SK-N-SH (cell line): ENCODE data around the gene CIROP. TPM values are rescaled to one million over a fixed set of nuclear protein-coding genes. Genes with fewer than 3 reads are reported as not detected.

Experiments used
- CTCF ChIA-PET: fragments of 300-600, 350-600 bp; formaldehyde crosslinking; extraction: SDS; loops from one replicate; lab custom pipeline; 2021; lab: Yijun Ruan, JAX
- POLR2A ChIA-PET: fragments of 350-600 bp; sonication (Branson Sonifier 250); formaldehyde crosslinking; extraction: SDS; loops from one replicate; lab custom pipeline; 2020; ENCODE audit warnings: antibody characterized with exemption, inconsistent platforms; lab: Yijun Ruan, JAX
- DNase-seq: peaks from one replicate; pipeline ENCODE4 v3.0.0; 2012
- H2AFZ ChIP-seq: fragments of 200-600 bp; sonication (generic); 2 replicates; pipeline ENCODE4 v1.8.1; 2016; ENCODE audit warnings: antibody characterized with exemption, mild to moderate bottlenecking, low read depth
- H3F3A ChIP-seq: fragments of 200-600 bp; sonication (generic); replicated peaks from 2 replicates; pipeline ENCODE3; 2016; ENCODE audit warnings: antibody characterized with exemption, mild to moderate bottlenecking; ENCODE audit not compliant: insufficient read depth
- H3K27ac ChIP-seq, 2 experiments: fragments of 200-500 bp in 1 of 2; fragments of 200-600 bp in 1 of 2; sonication (Bioruptor generic) in 1 of 2; sonication (generic), shearing (Covaris generic) in 1 of 2; 2 replicates each; pipeline versions ENCODE4 v1.5.1 to v1.6.1; 2014 to 2016; ENCODE audit warnings: low read depth in 2 of 2, inconsistent platforms in 1 of 2, low read length in 1 of 2, mild to moderate bottlenecking in 1 of 2, mixed read lengths in 1 of 2
- H3K27me3 ChIP-seq: fragments of 200-600 bp; sonication (generic), shearing (Covaris generic); 2 replicates; pipeline ENCODE4 v1.6.1; 2016; ENCODE audit warnings: mixed run types; ENCODE audit not compliant: insufficient read depth
- H3K36me3 ChIP-seq, 2 experiments: fragments of 200-500 bp in 1 of 2; fragments of 200-600 bp in 1 of 2; sonication (Bioruptor generic) in 1 of 2; sonication (generic) in 1 of 2; replicated peaks in 1 of 2; 2 replicates each; pipeline versions ENCODE3 to v1.5.1; 2014 to 2016; ENCODE audit warnings: low read length in 1 of 2, mild to moderate bottlenecking in 1 of 2; ENCODE audit not compliant: insufficient read depth in 2 of 2, control insufficient read depth in 1 of 2
- H3K4me1 ChIP-seq, 2 experiments: fragments of 200-500 bp in 1 of 2; fragments of 200-600 bp in 1 of 2; sonication (Bioruptor generic) in 1 of 2; sonication (generic), shearing (Covaris generic) in 1 of 2; 2 replicates each; pipeline versions ENCODE4 v1.5.1 to v1.6.1; 2014 to 2016; ENCODE audit warnings: low read depth in 1 of 2, low read length in 1 of 2, mixed run types in 1 of 2; ENCODE audit not compliant: insufficient read depth in 2 of 2, control insufficient read depth in 1 of 2
- H3K4me2 ChIP-seq: fragments of 200-600 bp; sonication (generic), shearing (Covaris generic); 2 replicates; pipeline ENCODE4 v1.6.1; 2017; ENCODE audit warnings: mixed run types
- H3K4me3 ChIP-seq, 2 experiments: fragments of 200-500 bp in 1 of 2; fragments of 200-600 bp in 1 of 2; sonication (Bioruptor generic) in 1 of 2; sonication (generic), shearing (Covaris generic) in 1 of 2; 2 replicates each; pipeline versions ENCODE4 v1.5.1 to v1.8.1; 2014 to 2016; ENCODE audit warnings: low read depth in 2 of 2, inconsistent platforms in 1 of 2, low read length in 1 of 2, mild to moderate bottlenecking in 1 of 2, mixed read lengths in 1 of 2, moderate library complexity in 1 of 2
- H3K79me2 ChIP-seq: fragments of 200-600 bp; sonication (generic); 2 replicates; pipeline ENCODE4 v1.8.1; 2017; ENCODE audit warnings: mild to moderate bottlenecking; ENCODE audit not compliant: insufficient read depth
- H3K9ac ChIP-seq: fragments of 200-600 bp; sonication (generic); 2 replicates; pipeline ENCODE4 v1.6.1; 2017; ENCODE audit warnings: mixed run types
- H3K9me2 ChIP-seq: fragments of 200-600 bp; sonication (generic); 2 replicates; pipeline ENCODE4 v1.6.1; 2017; ENCODE audit warnings: mixed run types
- H3K9me3 ChIP-seq: fragments of 200-600 bp; sonication (generic); 2 replicates; pipeline ENCODE4 v1.6.1; 2017; ENCODE audit warnings: mixed run types, mild to moderate bottlenecking, moderate library complexity
- H4K20me1 ChIP-seq: fragments of 200-600 bp; sonication (generic); 2 replicates; pipeline ENCODE4 v1.6.1; 2017; ENCODE audit warnings: mild to moderate bottlenecking, mixed run types; ENCODE audit not compliant: insufficient read depth
- CHD2 ChIP-seq: fragments of 150-350 bp; IDR thresholded peaks from 2 replicates; pipeline ENCODE4 v1.6.1; 2018; ENCODE audit warnings: low read length; ENCODE audit not compliant: partially characterized antibody
- CTCF ChIP-seq: fragments of 200-600 bp; sonication (generic); IDR thresholded peaks from 2 replicates; pipeline ENCODE4 v1.6.1; 2017; ENCODE audit warnings: antibody characterized with exemption, mild to moderate bottlenecking, moderate library complexity
- ELF1 ChIP-seq: IDR thresholded peaks from 2 replicates; pipeline ENCODE4 v1.4.0; 2012
- EP300 ChIP-seq, 2 experiments: IDR thresholded peaks; 2 replicates each; pipeline versions ENCODE4 v1.4.0 to v1.6.1; 2012; ENCODE audit warnings: borderline replicate concordance in 1 of 2, low read depth in 1 of 2, low read length in 1 of 2
- EZH2phosphoT487 ChIP-seq: fragments of 200-600 bp; sonication (generic); IDR thresholded peaks from 2 replicates; pipeline ENCODE4 v1.6.1; 2017; ENCODE audit warnings: low read depth, mixed run types, mild to moderate bottlenecking, antibody characterized with exemption, moderate library complexity, borderline replicate concordance
- FOXJ3 ChIP-seq: sonication (generic); formaldehyde crosslinking; IDR thresholded peaks from 2 replicates; pipeline ENCODE4 v1.5.1; 2020; ENCODE audit warnings: mild to moderate bottlenecking, missing genetic modification reagents
- GABPA ChIP-seq: IDR thresholded peaks from 2 replicates; pipeline ENCODE4 v1.4.0; 2012; ENCODE audit warnings: low read depth, mild to moderate bottlenecking
- JUND ChIP-seq: IDR thresholded peaks from 2 replicates; pipeline ENCODE4 v1.4.0; 2012
- MAX ChIP-seq: IDR thresholded peaks from 2 replicates; pipeline ENCODE4 v1.4.0; 2012; ENCODE audit warnings: low read depth
- MEF2A ChIP-seq: IDR thresholded peaks from 2 replicates; pipeline ENCODE4 v1.4.0; 2012; ENCODE audit warnings: low read depth, borderline replicate concordance
- NRF1 ChIP-seq: IDR thresholded peaks from 2 replicates; pipeline ENCODE4 v1.6.1; 2012; ENCODE audit warnings: low read depth, mild to moderate bottlenecking, low read length
- RAD21 ChIP-seq: IDR thresholded peaks from 2 replicates; pipeline ENCODE4 v1.6.1; 2012; ENCODE audit warnings: mild to moderate bottlenecking, low read length
- RFX5 ChIP-seq: IDR thresholded peaks from 2 replicates; pipeline ENCODE4 v1.6.1; 2012; ENCODE audit warnings: mild to moderate bottlenecking, improper control_type of control experiment, low read length
- RXRA ChIP-seq: IDR thresholded peaks from 2 replicates; pipeline ENCODE4 v1.4.0; 2012; ENCODE audit warnings: low read depth, mild to moderate bottlenecking, borderline replicate concordance
- SMC3 ChIP-seq: IDR thresholded peaks from 2 replicates; pipeline ENCODE4 v1.6.1; 2012; ENCODE audit warnings: low read depth, low read length, improper control_type of control experiment
- TCF12 ChIP-seq: IDR thresholded peaks from 2 replicates; pipeline ENCODE4 v1.4.0; 2012
- TEAD4 ChIP-seq: IDR thresholded peaks from 2 replicates; pipeline ENCODE4 v1.4.0; 2012; ENCODE audit warnings: mild to moderate bottlenecking, borderline replicate concordance; ENCODE audit not compliant: insufficient read depth
- ZBTB33 ChIP-seq: IDR thresholded peaks from 2 replicates; pipeline ENCODE4 v1.4.0; 2012; ENCODE audit warnings: low read depth, borderline replicate concordance
- WGBS: methylation state at CpG from one replicate; pipeline ENCODE4 v1.1.6; 2017; ENCODE audit warnings: low lambda C conversion rate; 5-methylcytosine and 5-hydroxymethylcytosine counted together
- polyA plus RNA-seq, 3 experiments: library from polyadenylated mRNA; depleted of rRNA; stranded (reverse); fragments of >200 nt; gene quantifications; 2 replicates each; pipeline ENCODE4 v1.2.3, GENCODE V29; 2012

Gene CIROP
- polyA plus RNA-seq, 1 of the 3 experiments (the other 2 are of a cell fraction): not detected

- WGBS: 38% methylated on average over 8 of the region's 8 CpGs
- Histone ChIP-seq H3K9ac (no peak overlapping the region), H3K9me2 (no peaks in the 10 kb centered on the region), H4K20me1 (no peaks in the 10 kb centered on the region), H3K79me2 (no peaks in the 10 kb centered on the region), H3F3A (no peaks in the 10 kb centered on the region), H3K4me1 (no peaks in the 10 kb centered on the region; a peak in 2 of 4 replicates), H3K27ac (no peak overlapping the region), H3K4me3 (no peak overlapping the region), H3K4me2 (no peak overlapping the region), H3K27me3 (peaks cover 6% of the 10 kb centered on the region; the same call in 1 of the 2 replicates), H3K36me3 (no peaks in the 10 kb centered on the region), H3K9me3 (no peaks in the 10 kb centered on the region), H2AFZ (no peak overlapping the region)
- POLR2A ChIA-PET: no interaction called here
- no peak for DNase-seq
- TF ChIP-seq EZH2phosphoT487 (no peak), RAD21 (no peak), ELF1 (no peak), TEAD4 (no peak), GABPA (no peak), CHD2 (no peak), RXRA (no peak), MAX (no peak), EP300 (IDR thresholded peaks at IDR 0.05; ENCODE audit: borderline replicate concordance in 1 of 2, low read depth in 1 of 2, low read length in 1 of 2) (no peak), CTCF (no peak), SMC3 (no peak), TCF12 (no peak), NRF1 (no peak), JUND (no peak)
- CTCF ChIA-PET: interaction anchor here (0.6 to 19.7 kb wide), 3 partner anchors 30 to 78 kb away, joined by 3 to 495 read pairs (median 3); partner anchors contain the start of gene SLC7A8
Measured at GRCh38 chr14:23126548-23127278, 21.9 kb upstream of the CIROP start.

- H3K9ac ChIP-seq: no peak overlapping the region
- H3K27me3 ChIP-seq: peaks cover 6% of the 10 kb centered on the region; the same call in 1 of the 2 replicates
- H3K4me3 ChIP-seq: no peak overlapping the region
- no peaks in the 10 kb centered on the region for H4K20me1 ChIP-seq
- WGBS: 62% methylated on average over 9 of the region's 9 CpGs
- CTCF ChIA-PET: interaction anchor here (0.6 to 19.7 kb wide), 4 partner anchors 31 to 79 kb away, joined by 3 to 495 read pairs (median 3); partner anchors contain the start of gene SLC7A8
- no peak overlapping the region for H3K27ac ChIP-seq
- H3K79me2 ChIP-seq: no peaks in the 10 kb centered on the region
- no peak overlapping the region for H2AFZ ChIP-seq
- no peaks in the 10 kb centered on the region for H3K9me2 ChIP-seq
- no peaks in the 10 kb centered on the region for H3K9me3 ChIP-seq
- H3K36me3 ChIP-seq: no peaks in the 10 kb centered on the region
- H3K4me2 ChIP-seq: no peak overlapping the region
- no peaks in the 10 kb centered on the region; a peak in 2 of 4 replicates for H3K4me1 ChIP-seq
- DNase-seq: no peak
- H3F3A ChIP-seq: no peaks in the 10 kb centered on the region
- no peak for TF ChIP-seq CHD2
- no peak for TF ChIP-seq MAX
- no peak for TF ChIP-seq ZBTB33
- no peak for TF ChIP-seq RFX5
- TF ChIP-seq GABPA: no peak
- TF ChIP-seq CTCF: no peak
- no peak for TF ChIP-seq FOXJ3 (CRISPR knock-in tag)
- TF ChIP-seq TEAD4: no peak
- no peak for TF ChIP-seq MEF2A
- POLR2A ChIA-PET: no interaction called here
Measured at GRCh38 chr14:23125933-23126524, 21.2 kb upstream of the CIROP start.
